Astrocyte (in vitro differentiated cells and primary cell): ENCODE measurements around the gene HMCES. TPM values are rescaled to one million over a fixed set of nuclear protein-coding genes. Genes with fewer than 3 reads are reported as not detected.

Experiments used
- DNase-seq: peaks from one replicate; pipeline ENCODE4 v3.0.0-alpha.2; 2010; ENCODE audit warnings: low read depth
- FAIRE-seq: peaks from 2 replicates; lab custom pipeline; 2011; peaks lifted over from hg19 to GRCh38; lab: Jason Lieb, UNC
- H2AFZ ChIP-seq: 2 replicates; pipeline ENCODE4 v1.6.0; 2012; ENCODE audit warnings: low read depth, low read length, inconsistent platforms
- H3K27ac ChIP-seq: 2 replicates; pipeline ENCODE4 v1.5.1; 2011; ENCODE audit warnings: low read depth, low read length, inconsistent platforms
- H3K27me3 ChIP-seq: 2 replicates; pipeline ENCODE4 v1.6.0; 2011; ENCODE audit warnings: low read length, inconsistent platforms; ENCODE audit not compliant: insufficient read depth
- H3K36me3 ChIP-seq: 2 replicates; pipeline ENCODE4 v1.5.1; 2011; ENCODE audit warnings: low read length, inconsistent platforms; ENCODE audit not compliant: insufficient read depth
- H3K4me1 ChIP-seq: 2 replicates; pipeline ENCODE4 v1.5.1; 2011; ENCODE audit warnings: low read length, inconsistent platforms; ENCODE audit not compliant: insufficient read depth
- H3K4me2 ChIP-seq: 2 replicates; pipeline ENCODE4 v1.6.0; 2012; ENCODE audit warnings: low read length, inconsistent platforms
- H3K4me3 ChIP-seq: 2 replicates; pipeline ENCODE4 v1.5.1; 2011; ENCODE audit warnings: low read depth, mild to moderate bottlenecking, low read length, inconsistent platforms; ENCODE audit not compliant: insufficient read depth
- H3K79me2 ChIP-seq: 2 replicates; pipeline ENCODE4 v1.6.0; 2012; ENCODE audit warnings: mild to moderate bottlenecking, low read length, inconsistent platforms; ENCODE audit not compliant: insufficient read depth
- H3K9ac ChIP-seq: 2 replicates; pipeline ENCODE4 v1.6.0; 2012; ENCODE audit warnings: mild to moderate bottlenecking, low read length, inconsistent platforms
- H3K9me3 ChIP-seq: 2 replicates; pipeline ENCODE4 v1.5.1; 2012; ENCODE audit warnings: low read depth, mild to moderate bottlenecking, low read length, inconsistent platforms; ENCODE audit not compliant: insufficient read depth
- H4K20me1 ChIP-seq: 2 replicates; pipeline ENCODE4 v1.6.0; 2012; ENCODE audit warnings: low read length, inconsistent platforms; ENCODE audit not compliant: insufficient read depth
- H3K27ac Mint-ChIP-seq: one replicate; pipeline ENCODE4 v1.8.0; 2021; ENCODE audit warnings: mild to moderate bottlenecking, mixed read lengths; ENCODE audit not compliant: unreplicated experiment
- H3K27me3 Mint-ChIP-seq: one replicate; pipeline ENCODE4 v1.8.0; 2021; ENCODE audit warnings: low read depth, mixed read lengths; ENCODE audit not compliant: unreplicated experiment
- H3K36me3 Mint-ChIP-seq: one replicate; pipeline ENCODE4 v1.8.0; 2021; ENCODE audit warnings: low read depth, mixed read lengths; ENCODE audit not compliant: unreplicated experiment
- H3K4me1 Mint-ChIP-seq: one replicate; pipeline ENCODE4 v1.8.0; 2021; ENCODE audit warnings: low read depth, mixed read lengths; ENCODE audit not compliant: unreplicated experiment
- H3K4me3 Mint-ChIP-seq: one replicate; pipeline ENCODE4 v1.8.0; 2021; ENCODE audit warnings: mild to moderate bottlenecking, moderate library complexity, mixed read lengths; ENCODE audit not compliant: unreplicated experiment
- H3K9me3 Mint-ChIP-seq: one replicate; pipeline ENCODE4 v1.8.0; 2021; ENCODE audit warnings: mild to moderate bottlenecking, mixed read lengths; ENCODE audit not compliant: unreplicated experiment
- EZH2 ChIP-seq: IDR thresholded peaks from 2 replicates; pipeline ENCODE4 v1.6.1; 2012; ENCODE audit warnings: mild to moderate bottlenecking, low read length, inconsistent platforms; ENCODE audit not compliant: insufficient read depth
- total RNA-seq: library from RNA; stranded (reverse); gene quantifications from 2 replicates; pipeline ENCODE4 v1.2.1, GENCODE V29; 2021
- TF ChIP-seq, protein P1 (sequence below): IDR thresholded peaks from 2 replicates; pipeline ENCODE4 v1.5.1; 2011; ENCODE audit warnings: low read depth, mild to moderate bottlenecking, inconsistent platforms, low read length, moderate library complexity; ENCODE audit not compliant: insufficient read depth

HMCES gene
- total RNA-seq, 1 donor from 2014 or later = 27.4 TPM

DNA sequence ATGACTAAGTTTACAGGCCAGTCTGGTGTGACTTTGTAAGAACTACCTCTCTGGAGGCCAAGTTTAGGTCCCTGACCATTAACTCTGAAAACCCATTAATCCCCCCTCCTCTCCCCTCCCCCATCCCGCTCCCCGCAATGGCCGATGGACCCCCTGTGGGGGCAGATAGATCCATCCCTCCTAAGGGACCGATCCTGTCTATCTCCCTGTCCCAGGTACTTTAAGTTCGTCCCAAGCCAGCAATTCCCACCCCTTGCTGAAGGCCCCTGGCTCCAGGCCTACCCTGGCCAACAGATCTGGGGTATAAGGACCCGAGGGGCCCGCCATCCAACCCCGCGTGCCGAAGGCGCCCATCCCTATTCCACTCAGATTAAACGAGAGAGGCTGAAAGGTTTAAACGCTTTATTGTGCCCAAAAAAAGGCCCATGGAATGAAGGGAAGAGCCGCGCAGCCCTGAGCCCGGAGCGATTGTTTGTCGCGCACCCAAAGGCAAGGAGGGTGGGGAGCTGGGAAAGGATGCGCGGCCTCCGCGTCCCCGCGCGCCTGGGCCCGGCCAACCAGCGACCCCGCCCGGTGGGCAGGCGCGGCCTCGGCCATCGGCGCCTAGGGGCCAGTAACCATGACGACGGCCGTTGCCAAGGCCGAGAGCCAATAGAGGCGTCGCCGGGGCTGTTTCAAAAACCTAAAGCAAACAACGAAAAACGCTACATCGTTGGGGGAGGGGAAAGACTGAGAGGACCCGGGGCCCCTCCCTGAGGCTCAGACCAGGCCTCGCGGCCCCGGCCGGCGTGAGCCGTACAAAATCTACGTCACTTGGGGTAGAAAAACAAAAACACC is 35.9 kb downstream of the HMCES start:
- Mint-ChIP-seq H3K4me3 (peak overlapping the region; percentile 83), H3K36me3 (peaks cover 12% of the 10 kb centered on the region), H3K9me3 (no peaks in the 10 kb centered on the region), H3K27ac (peak overlapping the region; percentile 72), H3K4me1 (peaks cover 9% of the 10 kb centered on the region), H3K27me3 (peaks cover 3% of the 10 kb centered on the region)
- H3K9ac ChIP-seq = peak overlapping the region; percentile 93
- H3K4me1 ChIP-seq = peaks cover 10% of the 10 kb centered on the region
- FAIRE-seq (no peak), DNase-seq (peak; percentile 70)
- H3K27ac ChIP-seq = peak overlapping the region; percentile 73
- no peaks in the 10 kb centered on the region for H3K9me3 ChIP-seq
- peak overlapping the region; percentile 99 for H3K4me2 ChIP-seq
- peaks cover 9% of the 10 kb centered on the region for H3K79me2 ChIP-seq
- TF ChIP-seq, protein P1, sequence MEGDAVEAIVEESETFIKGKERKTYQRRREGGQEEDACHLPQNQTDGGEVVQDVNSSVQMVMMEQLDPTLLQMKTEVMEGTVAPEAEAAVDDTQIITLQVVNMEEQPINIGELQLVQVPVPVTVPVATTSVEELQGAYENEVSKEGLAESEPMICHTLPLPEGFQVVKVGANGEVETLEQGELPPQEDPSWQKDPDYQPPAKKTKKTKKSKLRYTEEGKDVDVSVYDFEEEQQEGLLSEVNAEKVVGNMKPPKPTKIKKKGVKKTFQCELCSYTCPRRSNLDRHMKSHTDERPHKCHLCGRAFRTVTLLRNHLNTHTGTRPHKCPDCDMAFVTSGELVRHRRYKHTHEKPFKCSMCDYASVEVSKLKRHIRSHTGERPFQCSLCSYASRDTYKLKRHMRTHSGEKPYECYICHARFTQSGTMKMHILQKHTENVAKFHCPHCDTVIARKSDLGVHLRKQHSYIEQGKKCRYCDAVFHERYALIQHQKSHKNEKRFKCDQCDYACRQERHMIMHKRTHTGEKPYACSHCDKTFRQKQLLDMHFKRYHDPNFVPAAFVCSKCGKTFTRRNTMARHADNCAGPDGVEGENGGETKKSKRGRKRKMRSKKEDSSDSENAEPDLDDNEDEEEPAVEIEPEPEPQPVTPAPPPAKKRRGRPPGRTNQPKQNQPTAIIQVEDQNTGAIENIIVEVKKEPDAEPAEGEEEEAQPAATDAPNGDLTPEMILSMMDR = peak; percentile 2
- TF ChIP-seq EZH2 = no peak
- no peaks in the 10 kb centered on the region for H3K36me3 ChIP-seq
- H3K4me3 ChIP-seq = peak overlapping the region; percentile 96
- H2AFZ ChIP-seq = peak overlapping the region; percentile 38
- no peaks in the 10 kb centered on the region for H3K27me3 ChIP-seq
- no peaks in the 10 kb centered on the region for H4K20me1 ChIP-seq

DNA sequence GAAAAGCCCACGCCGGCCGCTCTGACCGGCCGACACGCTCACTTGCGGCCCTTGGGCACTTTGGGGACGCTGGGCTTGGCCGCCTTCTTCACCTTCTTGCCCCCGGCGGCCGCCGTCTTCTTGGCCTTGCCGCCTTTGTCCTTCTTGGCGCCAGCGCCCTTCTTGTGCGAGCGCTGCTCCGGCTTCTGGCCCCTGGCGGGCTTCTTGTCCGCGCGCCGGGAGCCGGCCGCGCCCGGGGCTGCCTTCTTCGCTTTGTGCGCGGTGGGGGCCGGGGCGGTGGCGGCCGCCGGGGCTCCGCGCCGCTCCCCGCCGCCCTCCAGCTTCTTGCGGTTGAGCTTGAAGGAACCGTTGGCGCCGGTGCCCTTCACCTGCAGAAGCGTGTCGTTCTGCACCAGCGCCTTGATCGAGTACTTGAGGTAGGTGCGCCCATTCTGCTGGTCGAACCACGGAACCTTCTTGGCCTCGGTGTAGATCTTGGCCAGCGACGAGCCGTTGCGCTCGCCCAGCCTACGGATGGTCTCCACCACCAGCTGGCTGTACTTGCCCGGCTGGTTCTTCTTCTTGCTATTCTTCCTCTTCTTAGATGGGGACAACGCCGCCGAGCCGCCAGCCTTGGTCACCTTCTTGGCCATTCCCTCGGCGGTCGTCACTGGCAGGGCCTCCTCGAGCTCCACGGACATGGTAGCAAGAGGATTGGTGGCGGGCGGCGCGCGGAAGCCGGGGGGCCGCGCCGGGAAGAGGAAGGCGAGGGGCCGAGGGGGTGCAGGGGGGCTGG is 36.7 kb downstream of the HMCES start:
- no peak for TF ChIP-seq EZH2
- TF ChIP-seq, protein P1 = no peak
- Mint-ChIP-seq H3K4me3 (peak overlapping the region; percentile 88), H3K4me1 (peaks cover 9% of the 10 kb centered on the region), H3K9me3 (no peaks in the 10 kb centered on the region), H3K27me3 (peaks cover 3% of the 10 kb centered on the region), H3K36me3 (peaks cover 13% of the 10 kb centered on the region), H3K27ac (peak overlapping the region; percentile 53)
- Histone ChIP-seq H4K20me1 (no peaks in the 10 kb centered on the region), H3K9me3 (no peaks in the 10 kb centered on the region), H3K27ac (peak overlapping the region; percentile 73), H3K79me2 (peaks cover 9% of the 10 kb centered on the region), H2AFZ (peak overlapping the region; percentile 63), H3K4me3 (peak overlapping the region; percentile 96), H3K9ac (peak overlapping the region; percentile 93), H3K4me2 (peak overlapping the region; percentile 99), H3K27me3 (no peaks in the 10 kb centered on the region), H3K36me3 (no peaks in the 10 kb centered on the region), H3K4me1 (peaks cover 10% of the 10 kb centered on the region)
- DNase-seq (no peak), FAIRE-seq (no peak)
